Heart left ventricle (tissue), 16 donors: ENCODE measurements around the gene ANO4. TPM values are rescaled to one million over a fixed set of nuclear protein-coding genes. Genes with fewer than 3 reads are reported as not detected.

Experiments used
- ATAC-seq, 4 donors: fragments of 200-7000 bp; cut with Tn5 transposase; one replicate each; pipeline ENCODE4 v1.9.1; 2020 to 2022; ENCODE audit warnings: moderate library complexity in 4 of 4, mild to moderate bottlenecking in 3 of 4, moderate number of reproducible peaks in 1 of 4
- DNase-seq, 5 donors: peaks; one replicate each; pipeline ENCODE4 v3.0.0-alpha.2; 2020
- H3K27ac ChIP-seq, 12 donors: fragments of 200-600 bp; sonication (generic) in 4 of 12; one replicate each; pipeline versions ENCODE4 v1.5.0 to v1.8.0; 2016 to 2022; ENCODE audit warnings: mild to moderate bottlenecking in 2 of 12
- H3K27me3 ChIP-seq, 9 donors: fragments of 200-600 bp; sonication (generic) in 2 of 9; one replicate each; pipeline versions ENCODE4 v1.5.1 to v1.8.0; 2016 to 2022; ENCODE audit warnings: mild to moderate bottlenecking in 3 of 9
- H3K36me3 ChIP-seq, 9 donors: fragments of 200-600 bp; sonication (generic) in 2 of 9; one replicate each; pipeline versions ENCODE4 v1.5.0 to v1.8.0; 2018 to 2022; ENCODE audit warnings: mild to moderate bottlenecking in 2 of 9
- H3K4me1 ChIP-seq, 12 donors: fragments of 200-600 bp; sonication (generic) in 4 of 12; one replicate each; pipeline versions ENCODE4 v1.5.0 to v1.8.0; 2016 to 2022; ENCODE audit warnings: mild to moderate bottlenecking in 3 of 12
- H3K4me3 ChIP-seq, 12 donors: fragments of 200-600 bp; sonication (generic) in 4 of 12; one replicate each; pipeline versions ENCODE4 v1.5.0 to v1.8.0; 2017 to 2022; ENCODE audit warnings: mild to moderate bottlenecking in 9 of 12, moderate library complexity in 4 of 12
- H3K9me3 ChIP-seq, 12 donors: fragments of 200-600 bp; sonication (generic) in 4 of 12; one replicate each; pipeline versions ENCODE4 v1.5.0 to v1.8.0; 2016 to 2022; ENCODE audit warnings: mild to moderate bottlenecking in 1 of 12
- POLR2A ChIP-seq, 2 donors: fragments of 450-650 bp; IDR thresholded peaks; one replicate each; pipeline ENCODE4 v1.6.1; 2017; ENCODE audit warnings: antibody characterized with exemption in 2 of 2, mild to moderate bottlenecking in 2 of 2, moderate library complexity in 2 of 2
- WGBS, 4 donors: extraction: QIAGEN DNeasy Blood & Tissue Kit in 2 of 4; methylation state at CpG; one replicate each; pipeline versions ENCODE4 v1.1.5 to v1.1.7; 2013 to 2018; 5-methylcytosine and 5-hydroxymethylcytosine counted together
- intact Hi-C, 10 donors: fragments of 100-400 bp; cut with DNase I; formaldehyde crosslinking; loops; one replicate each; pipeline versions ENCODE4 v1.11.1 to v1.14.2; 2022
- polyA plus RNA-seq, 2 donors: library from polyadenylated mRNA; stranded (reverse); fragments of 200-250 nt; gene quantifications; one replicate each; pipeline ENCODE4 v1.2.3, GENCODE V29; 2013
- total RNA-seq, 9 donors: library from RNA; depleted of rRNA in 2 of 9; stranded (reverse); fragments of >200 nt in 2 of 9; fragmentation: NEBNext Ultra II Directional in 3 of 9; extraction: Animal tissue kit (Norgen Biotek cat#: 25700) in 3 of 9; gene quantifications; one replicate each; pipeline versions ENCODE4 v1.1.0 to v1.2.4, GENCODE V29; 2016 to 2023
- TF ChIP-seq, protein P1 (sequence below), 12 donors: fragments of 200-600 bp; sonication (generic) in 4 of 12; IDR thresholded peaks; one replicate each; pipeline versions ENCODE4 v1.5.0 to v1.8.0; 2018 to 2022; ENCODE audit warnings: antibody characterized with exemption in 12 of 12, mild to moderate bottlenecking in 5 of 12
- donor health status: ischemic (EF 13 %, LVEDD 7.1; RV severe dilation, severe dysfunction).
- donor health status: healthy with polysubstance abuse.
- donor health status: DM: no; HTN: yes; CAD: no.
- donor health status: DM: no; HTN: no; CAD: no.
- donor health status: ischemic (EF 25% LVEDD 6.9; RV normal size, moderate dysfunction).
- donor health status: ischemic (EF 25% LVEDD 5.7; RV mildly dilated, moderate dysfunction).
- donor health status: healthy.
- donor health status: DM: yes; HTN: yes; CAD: no.
- donor health status: ischemic (EF 35%, LVEDD 5.7; RV mildly dilated, moderate dysfunction).
- donor health status: nonischemic (EF 11% LVEDD 7.7; RV severe dilation, severe dysfunction).
- donor health status: DM: yes; HTN: yes; CAD: no.
- donor health status: PGD.
- donor health status: ischemic (EF 29% LVEDD 5.4; RV normal size, mild dysfunction).
- donor health status: nonischemic (EF 23%, LVEDD 6.1; RV moderate dilation, normal function).

Gene ANO4
- total and polyA plus RNA-seq, 11 donors = 0.05 to 0.50 (median 0.12) TPM; not detected in 6

DNA sequence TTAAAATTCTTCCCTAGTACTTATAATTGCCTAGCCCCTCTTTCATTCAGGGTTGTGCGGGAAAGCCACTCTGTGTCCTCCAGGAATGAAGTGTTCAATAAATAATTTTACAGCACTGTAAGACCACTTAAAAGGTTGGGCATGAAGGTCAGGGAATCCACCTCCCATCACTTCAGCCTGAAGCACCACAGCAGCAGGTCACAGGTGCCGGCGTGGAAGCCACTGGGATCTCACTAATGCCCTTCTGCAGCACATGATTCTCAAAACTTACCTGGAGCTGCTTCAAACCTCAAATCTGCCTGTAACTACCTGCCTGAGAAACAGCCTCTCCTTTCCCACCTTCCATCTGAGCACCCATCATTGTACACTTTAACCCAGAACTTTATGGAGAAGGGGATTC, 159.5 kb downstream of the ANO4 start:
- TF ChIP-seq, protein P1, sequence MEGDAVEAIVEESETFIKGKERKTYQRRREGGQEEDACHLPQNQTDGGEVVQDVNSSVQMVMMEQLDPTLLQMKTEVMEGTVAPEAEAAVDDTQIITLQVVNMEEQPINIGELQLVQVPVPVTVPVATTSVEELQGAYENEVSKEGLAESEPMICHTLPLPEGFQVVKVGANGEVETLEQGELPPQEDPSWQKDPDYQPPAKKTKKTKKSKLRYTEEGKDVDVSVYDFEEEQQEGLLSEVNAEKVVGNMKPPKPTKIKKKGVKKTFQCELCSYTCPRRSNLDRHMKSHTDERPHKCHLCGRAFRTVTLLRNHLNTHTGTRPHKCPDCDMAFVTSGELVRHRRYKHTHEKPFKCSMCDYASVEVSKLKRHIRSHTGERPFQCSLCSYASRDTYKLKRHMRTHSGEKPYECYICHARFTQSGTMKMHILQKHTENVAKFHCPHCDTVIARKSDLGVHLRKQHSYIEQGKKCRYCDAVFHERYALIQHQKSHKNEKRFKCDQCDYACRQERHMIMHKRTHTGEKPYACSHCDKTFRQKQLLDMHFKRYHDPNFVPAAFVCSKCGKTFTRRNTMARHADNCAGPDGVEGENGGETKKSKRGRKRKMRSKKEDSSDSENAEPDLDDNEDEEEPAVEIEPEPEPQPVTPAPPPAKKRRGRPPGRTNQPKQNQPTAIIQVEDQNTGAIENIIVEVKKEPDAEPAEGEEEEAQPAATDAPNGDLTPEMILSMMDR (IDR thresholded peaks at IDR 0.05) = no peak
- TF ChIP-seq POLR2A (IDR thresholded peaks at IDR 0.05) = no peak
- no peak overlapping the region for H3K4me3 ChIP-seq
- no peaks in the 10 kb centered on the region for H3K27me3 ChIP-seq
- no peaks in the 10 kb centered on the region for H3K36me3 ChIP-seq
- intact Hi-C loops = no loop called here
- no peaks in the 10 kb centered on the region for H3K9me3 ChIP-seq
- no peaks in the 10 kb centered on the region for H3K4me1 ChIP-seq
- ATAC-seq (no peak), DNase-seq (no peak)
- no peak overlapping the region for H3K27ac ChIP-seq
- WGBS, 4 donors = 83 to 100% (median 90%) methylated on average over 3 of the region's 3 CpGs

DNA sequence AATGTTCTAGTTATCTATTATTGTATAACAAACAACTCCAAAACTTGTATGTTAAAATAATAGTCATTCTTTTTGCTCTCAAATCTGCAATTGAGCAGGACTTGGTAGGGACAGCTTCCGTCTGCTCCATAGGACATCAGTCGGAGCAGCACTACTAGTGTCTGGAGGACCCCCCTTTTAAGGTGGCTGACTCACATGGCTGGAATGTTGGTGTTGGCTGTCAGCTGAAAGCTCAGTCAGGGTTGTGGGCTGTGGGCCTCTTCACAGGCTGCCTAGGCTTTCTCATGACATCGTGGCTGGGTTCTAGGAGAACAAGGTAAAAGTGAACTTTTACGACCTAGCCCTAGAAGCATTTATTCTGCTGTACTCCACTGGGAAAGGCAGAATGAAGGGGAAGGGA, 160.6 kb downstream of the ANO4 start:
- intact Hi-C loops = no loop called here
- H3K4me1 ChIP-seq = no peaks in the 10 kb centered on the region
- H3K36me3 ChIP-seq = no peaks in the 10 kb centered on the region
- ATAC-seq = no peak
- no peak overlapping the region for H3K4me3 ChIP-seq
- no peaks in the 10 kb centered on the region for H3K27me3 ChIP-seq
- WGBS, 4 donors = 45 to 61% (median 50%) methylated on average over 4 of the region's 4 CpGs
- no peak for DNase-seq
- H3K27ac ChIP-seq = no peak overlapping the region
- no peaks in the 10 kb centered on the region for H3K9me3 ChIP-seq
- TF ChIP-seq POLR2A (IDR thresholded peaks at IDR 0.05) = no peak

DNA sequence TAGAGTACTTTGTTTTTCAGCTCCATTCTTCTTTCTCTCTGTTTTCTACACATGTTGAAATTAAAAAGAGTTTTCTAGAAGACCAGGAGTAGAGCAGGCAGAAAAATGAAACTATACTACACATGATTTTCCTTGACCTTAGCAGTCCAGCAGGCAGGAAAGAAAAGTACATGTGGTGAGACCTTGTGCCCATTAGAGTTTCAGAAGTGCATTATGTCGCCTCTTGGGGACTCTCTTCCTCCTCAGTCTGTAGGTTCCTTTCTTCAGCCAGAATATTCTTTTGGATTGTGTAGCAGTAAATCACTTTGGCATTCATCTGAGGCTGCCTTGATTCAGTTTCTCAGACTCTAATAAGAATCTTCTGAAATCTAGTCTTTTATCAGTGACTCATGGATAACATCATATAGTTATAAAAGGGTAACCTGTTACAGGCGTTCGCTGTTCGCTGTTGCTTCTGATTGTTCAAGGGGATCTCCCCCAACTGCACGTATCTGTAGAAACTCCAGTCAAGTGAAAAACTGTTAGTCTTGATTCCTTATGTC, 161.8 kb downstream of the ANO4 start:
- no peak for DNase-seq

DNA sequence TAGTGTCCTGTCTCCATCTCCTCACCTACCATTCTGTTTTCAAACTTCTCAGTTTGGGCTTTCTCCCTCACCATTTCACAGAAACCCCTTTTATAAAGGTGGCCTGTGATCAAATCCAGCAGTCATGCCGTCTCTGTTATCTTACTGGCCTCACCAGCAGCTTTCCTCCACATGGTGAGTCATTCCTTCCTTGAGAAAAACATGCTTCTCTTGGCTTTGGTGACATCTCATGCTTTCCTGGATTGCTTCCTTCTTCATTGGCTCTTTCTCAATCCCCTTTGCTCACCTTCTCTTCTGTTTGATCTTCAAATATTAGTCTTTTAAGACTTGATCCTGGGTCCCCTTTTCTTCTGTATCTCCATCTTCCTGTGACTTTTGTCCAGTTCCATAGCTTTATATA, 164.9 kb downstream of the ANO4 start:
- WGBS, 4 donors = 4 to 9% (median 8%) methylated on average over 1 of the region's 1 CpG
- no peaks in the 10 kb centered on the region for H3K27me3 ChIP-seq
- no peak for ATAC-seq
- TF ChIP-seq, protein P1 (IDR thresholded peaks at IDR 0.05) = no peak
- TF ChIP-seq POLR2A (IDR thresholded peaks at IDR 0.05) = no peak
- H3K4me3 ChIP-seq = no peak overlapping the region
- no peak for DNase-seq
- intact Hi-C loops = no loop called here
- H3K36me3 ChIP-seq = no peaks in the 10 kb centered on the region
- H3K27ac ChIP-seq = no peak overlapping the region
- no peaks in the 10 kb centered on the region for H3K4me1 ChIP-seq
- no peaks in the 10 kb centered on the region for H3K9me3 ChIP-seq

More for the DNA sequence above, 161.8 kb downstream of the ANO4 start:
- no peak overlapping the region for H3K4me3 ChIP-seq
- H3K9me3 ChIP-seq = no peaks in the 10 kb centered on the region
- no peak overlapping the region for H3K27ac ChIP-seq
- no peaks in the 10 kb centered on the region for H3K36me3 ChIP-seq
- TF ChIP-seq, protein P1 (IDR thresholded peaks at IDR 0.05) = no peak
- no peak for TF ChIP-seq POLR2A (IDR thresholded peaks at IDR 0.05)
- WGBS, 4 donors = 81 to 88% (median 86%) methylated on average over 5 of the region's 5 CpGs
- ATAC-seq = no peak
- intact Hi-C loops = no loop called here
- H3K4me1 ChIP-seq = no peaks in the 10 kb centered on the region
- no peaks in the 10 kb centered on the region for H3K27me3 ChIP-seq

DNA sequence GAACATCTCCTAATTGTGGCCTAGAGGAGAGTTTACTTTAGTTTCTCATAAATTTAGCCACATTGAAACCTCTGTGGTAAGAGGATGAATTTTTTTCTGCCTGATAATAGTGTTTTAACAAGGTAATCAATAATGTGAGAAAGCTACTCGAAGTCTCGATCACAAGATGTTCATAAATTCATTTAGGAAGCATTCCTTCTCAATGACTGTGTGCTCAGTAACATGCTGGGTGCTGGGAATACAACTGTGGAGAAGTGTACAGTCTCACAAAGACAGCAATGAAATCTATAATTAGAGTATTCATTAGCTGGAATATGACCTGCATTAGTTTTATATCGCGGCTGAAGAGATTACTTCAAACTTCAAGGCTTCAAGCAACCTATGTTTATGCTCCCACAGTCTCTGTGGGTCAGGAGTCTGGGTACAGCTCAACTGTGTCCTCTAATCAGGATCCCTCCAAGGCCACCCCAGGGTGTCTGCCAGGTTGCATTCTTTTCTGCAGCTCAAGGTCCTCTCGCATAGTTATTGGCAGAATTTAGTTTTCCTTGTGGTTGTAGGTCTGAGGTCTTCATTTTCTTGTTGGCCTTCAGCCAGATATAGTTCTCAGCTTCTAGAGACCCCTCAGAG, 167.6 kb downstream of the ANO4 start:
- intact Hi-C loops = no loop called here
- Histone ChIP-seq H3K4me1 (no peaks in the 10 kb centered on the region), H3K27me3 (no peaks in the 10 kb centered on the region), H3K36me3 (no peaks in the 10 kb centered on the region), H3K4me3 (no peak overlapping the region), H3K9me3 (no peaks in the 10 kb centered on the region), H3K27ac (no peak overlapping the region)
- 87 to 96% (median 90%) methylated on average over 5 of the region's 5 CpGs for WGBS, 4 donors
- no peak for ATAC-seq
- no peak for TF ChIP-seq POLR2A (IDR thresholded peaks at IDR 0.05)
- TF ChIP-seq, protein P1 (IDR thresholded peaks at IDR 0.05) = no peak
- DNase-seq = no peak
